GM12892 (cell line): ENCODE data around the gene SORBS2.

Experiments used
- DNase-seq: peaks from one replicate; pipeline ENCODE4 v3.0.0; 2011; ENCODE audit not compliant: insufficient read length
- FAIRE-seq: peaks from 2 replicates; lab custom pipeline; 2011; peaks lifted over from hg19 to GRCh38; lab: Jason Lieb, UNC
- POLR2A ChIP-seq: IDR thresholded peaks from 2 replicates; pipeline ENCODE4 v1.6.1; 2011; ENCODE audit warnings: low read depth, low read length, control low read depth
- POLR2AphosphoS5 ChIP-seq: IDR thresholded peaks from 2 replicates; pipeline ENCODE4 v1.6.1; 2011; ENCODE audit warnings: low read depth, low read length, control low read depth
- TAF1 ChIP-seq: IDR thresholded peaks from 2 replicates; pipeline ENCODE4 v1.6.1; 2011; ENCODE audit warnings: low read depth, mild to moderate bottlenecking, control low read depth, low read length, borderline replicate concordance

SORBS2 gene

DNA sequence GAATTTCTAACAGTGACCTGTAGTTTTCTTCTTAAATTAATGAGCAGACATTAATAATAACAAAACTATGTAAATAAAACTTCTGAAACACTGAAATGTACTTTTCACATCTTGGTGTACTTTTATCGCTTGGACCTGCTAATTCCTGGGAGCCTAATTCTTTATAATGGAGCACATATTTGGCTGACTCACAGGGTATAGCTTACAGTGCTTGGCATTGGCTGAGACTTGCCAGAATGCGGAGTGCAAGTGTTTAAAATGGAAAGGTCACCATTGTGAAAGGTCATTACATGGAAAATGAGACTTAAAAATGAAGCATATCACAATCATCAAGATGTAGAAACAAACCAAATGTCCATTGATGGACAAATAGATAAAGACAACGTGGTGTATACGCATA is 139.4 kb downstream of the SORBS2 start:
- no peak for TF ChIP-seq TAF1
- no peak for TF ChIP-seq POLR2AphosphoS5
- TF ChIP-seq POLR2A: no peak
- DNase-seq: no peak
- FAIRE-seq: no peak

DNA sequence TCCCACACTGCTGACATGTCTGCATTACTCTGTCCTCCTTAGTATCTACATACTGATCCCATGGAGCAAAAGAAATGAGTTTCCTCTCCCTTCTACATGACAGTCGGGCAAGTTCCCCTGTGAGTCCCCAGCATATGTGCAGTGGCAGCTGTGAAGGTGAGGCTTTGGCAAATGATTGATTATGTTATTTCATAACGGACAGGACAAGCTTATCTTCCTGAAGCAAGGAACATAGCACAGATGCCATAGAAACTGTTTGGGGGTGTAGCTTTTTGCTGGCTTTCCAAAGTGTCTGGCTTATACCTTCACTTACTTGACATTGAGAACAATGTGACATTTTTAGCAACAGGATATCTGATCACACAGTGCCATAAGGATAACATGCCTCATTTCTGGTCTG is 139.8 kb downstream of the SORBS2 start:
- DNase-seq: no peak
- TF ChIP-seq POLR2A (no peak), POLR2AphosphoS5 (no peak), TAF1 (no peak)
- no peak for FAIRE-seq

DNA sequence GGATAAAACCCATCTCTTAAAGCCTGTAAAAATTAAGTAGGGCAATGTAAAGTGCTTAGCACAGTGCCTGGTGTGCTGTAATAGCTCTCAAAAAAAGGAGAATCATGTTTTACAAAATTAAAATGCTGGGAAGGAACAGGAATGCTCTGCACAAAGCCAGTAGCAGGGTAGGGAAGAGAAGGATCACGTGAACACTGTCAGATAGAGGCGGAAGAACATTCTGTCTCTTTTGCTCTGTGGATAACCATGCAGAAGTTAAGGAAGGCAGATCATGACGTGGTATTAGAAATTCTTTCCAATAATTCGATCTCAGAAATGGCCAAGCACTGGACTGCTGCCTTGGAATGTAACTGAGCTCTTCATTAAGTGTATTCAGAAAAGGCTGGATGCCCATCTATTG is 140.5 kb downstream of the SORBS2 start:
- TF ChIP-seq POLR2A: no peak
- no peak for TF ChIP-seq TAF1
- no peak for TF ChIP-seq POLR2AphosphoS5
- FAIRE-seq: no peak
- no peak for DNase-seq

GRCh38 chr4:185671066-185671465 is 140.9 kb downstream of the SORBS2 start:
- DNase-seq (no peak), FAIRE-seq (no peak)
- TF ChIP-seq TAF1: no peak
- TF ChIP-seq POLR2A: no peak
- TF ChIP-seq POLR2AphosphoS5: no peak

GRCh38 chr4:185669288-185669687 is 142.7 kb downstream of the SORBS2 start:
- FAIRE-seq (no peak), DNase-seq (no peak)
- TF ChIP-seq POLR2AphosphoS5: no peak

- TF ChIP-seq POLR2A (no peak), POLR2AphosphoS5 (no peak), TAF1 (no peak)
- DNase-seq (no peak), FAIRE-seq (no peak)
Measured at GRCh38 chr4:185666156-185666555, 145.8 kb downstream of the SORBS2 start.

DNA sequence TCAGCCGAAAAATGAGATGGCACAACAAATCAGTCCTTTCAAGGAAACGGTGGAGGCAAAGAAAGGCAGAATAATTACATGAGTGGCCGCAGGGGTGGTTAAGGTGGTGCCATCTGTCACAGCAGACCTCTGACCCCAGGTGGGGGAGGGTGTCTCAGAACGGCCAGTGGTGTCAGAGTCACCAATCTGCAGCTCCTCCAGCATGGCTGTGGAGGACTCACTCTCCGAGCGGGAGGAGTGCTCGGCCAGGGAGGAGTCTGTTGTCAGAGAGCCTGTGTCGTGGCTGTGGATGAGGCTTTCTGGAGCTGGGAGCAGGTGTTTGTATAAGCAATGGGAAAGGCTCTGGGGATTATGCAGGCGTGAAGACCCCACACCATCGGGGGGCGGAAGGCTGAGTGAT is 146.3 kb downstream of the SORBS2 start:
- no peak for FAIRE-seq
- DNase-seq: no peak

DNA sequence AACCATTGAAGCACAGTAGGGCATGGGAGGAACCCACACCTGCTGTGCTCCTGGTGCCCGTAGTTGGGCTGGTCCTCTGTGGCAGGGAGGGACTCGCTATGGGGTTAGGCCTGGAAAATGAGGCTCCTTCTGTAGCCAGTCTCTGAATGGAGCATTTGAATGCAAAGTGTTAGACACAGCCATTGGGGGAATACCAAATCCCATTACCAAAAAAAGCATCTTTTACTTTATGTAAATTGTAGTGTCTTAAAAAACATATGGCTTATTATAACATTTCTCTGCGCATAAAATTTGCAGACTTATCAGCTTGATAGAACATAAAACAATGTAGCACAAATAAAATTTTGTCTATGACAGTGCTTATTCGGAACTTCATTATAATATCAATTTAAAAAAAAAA is 147.5 kb downstream of the SORBS2 start:
- TF ChIP-seq TAF1: no peak
- no peak for TF ChIP-seq POLR2AphosphoS5
- no peak for TF ChIP-seq POLR2A
- no peak for FAIRE-seq
- no peak for DNase-seq

More for the DNA sequence above, 146.3 kb downstream of the SORBS2 start:
- no peak for TF ChIP-seq POLR2AphosphoS5

DNA sequence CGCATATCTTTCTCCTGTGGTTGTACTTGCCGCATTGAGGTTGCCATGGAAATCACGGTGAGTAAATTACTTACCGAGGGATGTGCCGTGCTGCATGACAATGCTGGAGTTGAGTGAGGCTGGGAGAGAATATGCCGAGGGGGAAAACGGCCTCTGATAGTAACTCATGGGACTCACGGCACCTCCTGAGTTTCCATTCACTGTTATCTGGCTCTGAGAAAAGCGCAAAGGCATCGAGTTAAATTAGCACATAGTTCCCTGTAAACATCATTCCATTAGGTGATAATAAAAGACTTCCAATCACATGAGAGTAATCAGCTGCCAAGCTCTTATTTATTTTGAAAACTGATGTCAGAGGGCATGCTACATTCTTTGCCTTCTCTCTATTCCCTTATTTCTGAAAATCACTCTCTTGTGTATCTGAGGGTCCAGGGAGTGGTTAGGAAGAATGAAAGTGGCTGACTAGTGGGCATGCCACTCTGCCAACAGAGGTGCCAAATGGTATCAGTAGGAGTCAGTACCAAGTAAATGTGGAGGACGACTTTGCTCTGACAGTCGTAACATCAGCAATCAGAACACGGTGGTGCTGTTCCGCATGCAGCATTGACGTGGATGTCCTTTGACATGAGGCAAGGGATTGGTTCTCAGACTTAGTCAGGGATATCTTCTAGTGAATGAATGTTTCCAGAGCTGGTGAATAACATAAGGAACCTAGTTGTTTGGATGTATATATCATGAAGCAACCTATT is 149.8 kb downstream of the SORBS2 start:
- DNase-seq (no peak), FAIRE-seq (no peak)

GRCh38 chr4:185660340-185660739 is 151.7 kb downstream of the SORBS2 start:
- no peak for FAIRE-seq
- no peak for TF ChIP-seq TAF1
- no peak for TF ChIP-seq POLR2AphosphoS5
- TF ChIP-seq POLR2A: no peak
- no peak for DNase-seq

More for the DNA sequence above, 149.8 kb downstream of the SORBS2 start:
- TF ChIP-seq POLR2A (no peak), POLR2AphosphoS5 (no peak), TAF1 (no peak)

DNA sequence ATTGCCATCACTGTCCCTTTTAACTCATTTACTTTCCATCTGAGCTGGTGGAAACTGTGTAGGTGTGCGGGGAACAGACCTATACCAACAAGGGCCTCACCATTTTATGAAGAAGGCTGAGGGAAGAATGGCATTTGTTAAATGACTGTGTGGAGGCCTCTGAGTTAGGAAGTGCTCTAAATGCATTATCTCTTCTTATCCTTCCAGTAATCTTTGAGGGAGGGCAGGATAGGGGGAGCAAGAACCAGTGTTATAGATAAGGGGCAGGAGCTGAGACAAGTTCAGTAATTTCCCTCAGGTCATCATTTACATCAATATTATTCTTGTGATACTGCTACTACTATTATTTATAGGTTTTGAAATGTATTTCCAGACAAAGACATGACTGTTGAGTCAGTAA is 154.3 kb downstream of the SORBS2 start:
- no peak for TF ChIP-seq POLR2AphosphoS5
- TF ChIP-seq TAF1: no peak
- no peak for TF ChIP-seq POLR2A
- no peak for DNase-seq
- no peak for FAIRE-seq

DNA sequence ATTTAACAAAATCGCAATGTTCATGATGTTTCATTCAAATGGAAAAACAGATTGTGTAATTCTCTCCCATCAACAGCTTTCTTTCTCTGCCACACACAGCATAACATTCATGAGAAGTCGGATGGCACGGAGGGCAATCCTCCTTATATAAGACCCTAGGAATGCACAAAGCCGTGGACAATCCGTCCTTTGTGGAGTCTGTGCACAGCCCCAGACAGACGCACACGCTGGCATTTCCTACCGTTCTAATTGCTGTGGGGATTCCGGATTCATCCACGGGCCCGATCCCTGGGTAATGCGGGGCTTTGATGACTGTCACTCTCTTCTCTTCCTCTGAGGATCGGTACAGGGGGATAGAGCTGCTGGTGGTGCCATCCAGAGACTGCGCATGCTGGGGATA is 154.8 kb downstream of the SORBS2 start:
- no peak for FAIRE-seq
- no peak for DNase-seq
- no peak for TF ChIP-seq POLR2AphosphoS5
- TF ChIP-seq TAF1: no peak
- TF ChIP-seq POLR2A: no peak

DNA sequence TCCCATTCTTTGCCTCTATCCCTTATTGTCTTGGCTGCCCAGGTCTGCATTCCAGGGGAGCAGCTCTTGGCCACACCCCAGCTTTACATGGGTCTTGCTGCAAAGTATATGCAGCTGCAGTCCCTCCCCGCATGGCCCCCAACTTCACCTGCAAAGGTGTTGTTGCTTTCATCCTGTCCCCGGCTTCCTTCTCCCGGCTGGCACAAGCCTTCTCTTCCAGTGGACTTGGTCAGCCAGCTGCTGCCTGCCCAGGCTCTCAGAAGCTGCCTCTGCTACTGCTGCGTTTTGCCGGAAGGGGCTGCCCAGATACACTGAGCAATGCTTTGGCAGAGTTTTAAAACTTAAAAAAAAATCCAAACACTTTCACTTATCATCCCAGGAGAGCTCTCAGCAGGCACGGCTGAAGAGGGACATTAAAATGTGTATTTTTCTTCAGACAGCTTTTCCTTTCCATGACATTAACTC is 155.5 kb downstream of the SORBS2 start:
- DNase-seq (no peak), FAIRE-seq (no peak)
- no peak for TF ChIP-seq POLR2A
- TF ChIP-seq TAF1: no peak
- no peak for TF ChIP-seq POLR2AphosphoS5

DNA sequence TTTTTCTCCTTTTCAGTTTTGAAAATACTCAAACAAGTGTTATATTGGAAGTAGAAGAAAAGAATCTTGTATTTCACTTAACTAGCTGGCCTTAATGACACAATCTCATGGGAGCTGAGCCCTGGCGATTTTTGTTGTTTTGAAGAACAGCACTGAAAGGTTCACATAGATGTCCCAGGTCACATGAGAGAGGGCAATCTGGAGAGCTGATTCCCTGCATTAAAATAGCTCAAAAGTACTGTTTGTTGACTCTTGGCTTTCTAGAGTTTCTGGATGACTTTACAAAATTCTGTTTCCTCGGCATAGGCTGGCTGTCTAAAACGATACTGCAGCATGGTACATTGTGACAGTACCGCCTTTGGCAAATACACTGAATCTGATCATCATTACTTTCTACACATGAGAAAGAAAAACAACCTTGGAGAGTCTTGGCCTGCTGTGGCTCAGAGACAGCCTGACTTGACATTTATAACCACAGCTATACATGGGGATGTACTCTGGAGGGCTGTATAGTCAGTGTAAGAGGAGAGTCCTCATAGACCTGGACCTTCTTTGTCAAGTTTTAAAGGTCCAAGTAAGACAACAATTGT is 156.9 kb downstream of the SORBS2 start:
- FAIRE-seq: no peak
- no peak for DNase-seq
- TF ChIP-seq TAF1 (no peak), POLR2A (no peak), POLR2AphosphoS5 (no peak)
